ENCODE data around the gene GUCA2A. TPM values are rescaled to one million over a fixed set of nuclear protein-coding genes. Genes with fewer than 3 reads are reported as not detected.

Gene GUCA2A
- total RNA-seq, 2 experiments from 2014 or later = not detected

DNA sequence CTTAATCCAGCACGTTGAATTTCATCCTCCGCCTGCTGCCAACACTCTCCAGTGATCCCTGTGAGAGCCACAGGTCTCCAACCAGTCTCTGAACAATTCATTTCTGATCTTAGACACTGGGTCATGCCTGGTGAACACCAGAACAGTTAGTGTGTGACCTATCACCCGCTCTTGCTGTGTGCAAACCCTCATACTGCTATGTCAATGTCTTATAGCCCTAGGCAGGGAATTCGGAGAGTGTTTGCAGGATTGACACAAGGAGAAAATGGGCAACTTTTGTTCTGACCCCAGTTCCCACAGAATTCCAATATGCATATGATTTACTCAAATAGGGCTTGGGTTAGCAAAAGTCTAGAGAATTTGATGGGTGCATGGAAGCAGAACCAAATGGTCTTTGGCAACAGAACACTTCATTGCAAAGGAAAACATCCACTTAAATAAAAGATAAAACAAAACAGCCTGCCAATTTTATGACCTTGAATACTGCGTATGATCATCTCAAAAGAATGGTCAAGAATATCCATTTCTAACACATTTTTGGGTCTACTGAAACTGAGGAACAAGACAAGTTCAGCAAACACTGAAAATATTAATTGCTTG, 34.4 kb downstream of the GUCA2A start:
- no peak overlapping the region for H3K27ac Mint-ChIP-seq
- no peak for ATAC-seq
- no peaks in the 10 kb centered on the region for H3K36me3 Mint-ChIP-seq
- H3K27me3 Mint-ChIP-seq = peaks cover 8% of the 10 kb centered on the region
- CTCF ChIA-PET = no interaction called here
- no peak overlapping the region for H3K4me3 Mint-ChIP-seq
- no peak for DNase-seq
- H3K4me1 Mint-ChIP-seq = no peaks in the 10 kb centered on the region
- H3K9me3 Mint-ChIP-seq (ENCODE audit: low read depth) = no peaks in the 10 kb centered on the region

DNA sequence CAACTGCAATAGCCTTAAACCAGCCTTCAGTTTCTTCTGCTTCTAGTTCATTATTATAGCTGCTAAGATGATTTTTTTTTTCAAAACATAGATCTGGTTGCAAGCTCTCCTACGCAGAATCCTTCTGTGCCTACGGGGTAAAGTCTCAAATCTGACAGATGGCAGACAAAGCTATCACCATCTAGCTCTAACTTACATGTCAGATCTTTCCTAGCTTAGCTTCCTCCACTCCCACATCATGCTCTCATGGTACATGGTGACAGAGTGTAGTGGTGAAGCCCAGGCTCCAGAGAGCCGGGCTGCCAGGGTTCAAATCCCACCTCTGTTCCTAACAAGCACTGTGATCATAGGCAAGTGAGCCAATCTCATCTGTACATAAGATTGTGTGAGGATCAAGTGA, 35.6 kb downstream of the GUCA2A start:
- no peaks in the 10 kb centered on the region for H3K36me3 Mint-ChIP-seq
- DNase-seq = no peak
- no peak for ATAC-seq
- H3K4me3 Mint-ChIP-seq = no peak overlapping the region
- H3K9me3 Mint-ChIP-seq (ENCODE audit: low read depth) = no peaks in the 10 kb centered on the region
- peaks cover 8% of the 10 kb centered on the region for H3K27me3 Mint-ChIP-seq
- CTCF ChIA-PET = no interaction called here
- H3K4me1 Mint-ChIP-seq = no peaks in the 10 kb centered on the region
- no peak overlapping the region for H3K27ac Mint-ChIP-seq

DNA sequence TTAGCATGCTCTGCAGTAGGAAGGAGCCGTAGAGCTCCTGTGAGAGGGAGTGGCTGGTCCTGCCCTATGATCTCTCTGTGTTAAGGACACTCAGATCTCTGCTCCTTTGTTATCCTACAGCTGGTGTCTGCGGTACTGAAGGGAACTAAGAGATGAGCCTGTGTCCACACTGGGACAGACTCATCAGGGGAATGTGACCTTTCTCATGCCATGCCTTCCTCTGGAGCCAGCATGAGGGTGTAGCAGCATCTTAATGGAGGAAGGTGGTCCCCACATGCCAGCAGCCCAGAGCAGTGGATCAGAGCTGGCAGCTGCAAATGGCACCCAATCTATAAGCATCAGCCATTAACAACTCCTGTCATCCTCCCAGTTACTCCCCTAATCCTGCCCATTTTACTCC, 36.0 kb downstream of the GUCA2A start:
- H3K27me3 Mint-ChIP-seq = peaks cover 10% of the 10 kb centered on the region
- no peak overlapping the region for H3K4me3 Mint-ChIP-seq
- no peaks in the 10 kb centered on the region for H3K9me3 Mint-ChIP-seq (ENCODE audit: low read depth)

DNA sequence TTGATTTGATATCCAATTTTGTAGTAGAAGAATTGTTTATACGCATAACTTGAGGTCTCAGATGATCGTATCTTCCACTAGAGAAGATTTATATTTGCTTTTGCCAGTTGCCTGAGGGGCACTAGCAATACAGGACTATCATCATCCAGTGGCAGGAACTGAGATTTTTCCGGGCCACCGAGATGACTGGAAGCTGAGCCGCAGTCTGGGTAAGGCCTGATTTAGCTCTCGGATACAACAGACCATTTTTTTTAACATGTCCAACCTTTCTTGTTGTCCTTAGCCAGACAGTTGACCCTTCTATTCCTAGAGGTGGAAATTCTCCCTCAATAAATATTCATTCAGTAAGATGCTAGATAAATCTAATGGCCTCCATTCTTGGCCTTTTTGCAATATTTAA, 36.8 kb downstream of the GUCA2A start:
- Mint-ChIP-seq H3K4me3 (no peak overlapping the region), H3K4me1 (no peaks in the 10 kb centered on the region), H3K27ac (no peak overlapping the region), H3K9me3 (ENCODE audit: low read depth) (no peaks in the 10 kb centered on the region), H3K36me3 (no peaks in the 10 kb centered on the region), H3K27me3 (peaks cover 10% of the 10 kb centered on the region)
- ATAC-seq = no peak
- CTCF ChIA-PET = no interaction called here
- DNase-seq = no peak

More for the DNA sequence above, 36.0 kb downstream of the GUCA2A start:
- CTCF ChIA-PET = no interaction called here
- Mint-ChIP-seq H3K4me1 (no peaks in the 10 kb centered on the region), H3K27ac (no peak overlapping the region), H3K36me3 (no peaks in the 10 kb centered on the region)
- DNase-seq (no peak), ATAC-seq (no peak)

DNA sequence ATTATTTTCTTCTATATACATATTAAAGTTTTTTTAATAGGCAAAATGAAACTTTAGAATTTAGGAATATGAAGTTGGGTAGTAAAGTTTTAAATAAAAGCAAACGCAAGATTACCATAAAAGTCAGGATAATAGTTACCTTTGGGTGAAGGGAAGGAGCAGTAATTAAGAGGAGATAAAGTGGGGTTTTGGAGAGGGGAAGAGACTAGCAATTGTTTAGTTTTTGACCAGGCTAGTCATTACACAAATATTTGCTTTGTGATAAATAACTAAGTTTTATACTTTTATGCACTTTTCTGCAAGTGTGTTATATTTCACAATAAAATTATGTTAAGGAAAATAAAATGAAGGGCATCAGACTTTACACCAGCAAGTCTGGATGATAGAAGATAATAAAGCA, 39.0 kb downstream of the GUCA2A start:
- DNase-seq = no peak
- Mint-ChIP-seq H3K27me3 (peaks cover 19% of the 10 kb centered on the region), H3K36me3 (no peaks in the 10 kb centered on the region), H3K4me1 (no peaks in the 10 kb centered on the region), H3K4me3 (no peak overlapping the region), H3K9me3 (ENCODE audit: low read depth) (peaks cover 4% of the 10 kb centered on the region), H3K27ac (no peak overlapping the region)
- no peak for ATAC-seq
- CTCF ChIA-PET = no interaction called here

DNA sequence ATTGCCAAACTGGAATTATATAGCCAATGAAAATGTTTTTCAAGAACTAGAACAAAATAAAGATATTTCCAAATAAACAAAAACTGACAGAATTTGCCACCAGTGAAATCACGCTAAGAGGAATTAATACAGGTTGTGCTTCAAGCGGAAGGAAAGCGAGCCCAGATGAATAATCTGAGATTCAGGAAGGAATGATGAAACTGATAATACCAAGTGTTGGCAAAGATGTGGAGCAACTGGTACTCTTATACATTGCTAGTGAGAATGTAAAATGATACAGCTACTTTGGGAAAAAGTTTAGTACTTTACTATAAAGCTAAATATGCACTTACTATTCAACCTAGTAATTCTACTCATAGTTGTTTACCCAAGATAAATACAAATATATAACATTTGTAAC, 42.1 kb downstream of the GUCA2A start:
- ATAC-seq (no peak), DNase-seq (no peak)
- Mint-ChIP-seq H3K27ac (no peak overlapping the region), H3K27me3 (peaks cover 12% of the 10 kb centered on the region), H3K4me3 (no peak overlapping the region), H3K36me3 (no peaks in the 10 kb centered on the region), H3K9me3 (ENCODE audit: low read depth) (peaks cover 4% of the 10 kb centered on the region), H3K4me1 (no peaks in the 10 kb centered on the region)
- CTCF ChIA-PET = no interaction called here

DNA sequence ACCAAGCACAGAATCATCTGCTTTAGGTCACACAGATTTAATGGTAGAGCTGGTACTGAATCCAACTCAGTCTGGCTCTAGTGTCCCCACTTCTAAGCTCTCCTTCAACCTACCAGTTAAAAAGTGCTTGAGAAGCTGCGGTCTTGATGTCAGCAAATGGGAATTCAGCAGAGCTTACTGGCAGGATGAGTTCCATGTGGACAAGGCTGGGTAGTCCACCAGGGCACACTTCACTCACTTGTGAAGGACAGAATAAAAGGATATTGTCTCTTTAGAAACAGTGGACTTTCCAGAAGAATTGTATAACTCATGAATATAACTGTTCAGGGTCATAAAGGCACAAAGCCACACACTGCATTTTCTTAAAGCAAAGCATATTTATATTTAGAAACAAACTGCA, 46.4 kb downstream of the GUCA2A start:
- no peak for DNase-seq
- CTCF ChIA-PET = no interaction called here
- no peak for ATAC-seq
- no peaks in the 10 kb centered on the region for H3K4me1 Mint-ChIP-seq
- H3K9me3 Mint-ChIP-seq (ENCODE audit: low read depth) = peaks cover 4% of the 10 kb centered on the region
- H3K36me3 Mint-ChIP-seq = no peaks in the 10 kb centered on the region
- H3K4me3 Mint-ChIP-seq = no peak overlapping the region
- H3K27me3 Mint-ChIP-seq = peaks cover 18% of the 10 kb centered on the region
- no peak overlapping the region for H3K27ac Mint-ChIP-seq

DNA sequence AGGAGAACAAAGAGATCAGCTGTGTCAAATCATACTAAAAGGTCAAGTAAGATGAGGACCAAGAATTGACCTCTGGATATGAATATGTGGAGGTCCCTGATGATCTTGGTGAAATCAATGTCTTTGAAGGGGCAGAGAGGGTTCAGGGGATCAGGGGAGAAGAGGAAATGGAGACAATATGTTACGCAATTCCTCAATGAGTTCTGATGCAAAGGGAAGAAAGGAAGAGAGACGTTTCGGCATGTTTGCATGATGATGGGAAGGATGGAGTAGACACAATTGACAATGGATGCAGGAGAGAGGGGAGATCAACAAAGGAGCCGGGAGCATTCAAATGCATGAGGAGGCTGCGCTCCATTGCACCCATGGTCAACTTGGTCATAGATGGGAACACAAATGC, 47.3 kb downstream of the GUCA2A start:
- no peak for ATAC-seq
- no peak for DNase-seq
- Mint-ChIP-seq H3K27me3 (peaks cover 15% of the 10 kb centered on the region), H3K4me3 (no peak overlapping the region), H3K36me3 (no peaks in the 10 kb centered on the region), H3K27ac (no peak overlapping the region), H3K4me1 (no peaks in the 10 kb centered on the region), H3K9me3 (ENCODE audit: low read depth) (peaks cover 4% of the 10 kb centered on the region)
- CTCF ChIA-PET = no interaction called here

DNA sequence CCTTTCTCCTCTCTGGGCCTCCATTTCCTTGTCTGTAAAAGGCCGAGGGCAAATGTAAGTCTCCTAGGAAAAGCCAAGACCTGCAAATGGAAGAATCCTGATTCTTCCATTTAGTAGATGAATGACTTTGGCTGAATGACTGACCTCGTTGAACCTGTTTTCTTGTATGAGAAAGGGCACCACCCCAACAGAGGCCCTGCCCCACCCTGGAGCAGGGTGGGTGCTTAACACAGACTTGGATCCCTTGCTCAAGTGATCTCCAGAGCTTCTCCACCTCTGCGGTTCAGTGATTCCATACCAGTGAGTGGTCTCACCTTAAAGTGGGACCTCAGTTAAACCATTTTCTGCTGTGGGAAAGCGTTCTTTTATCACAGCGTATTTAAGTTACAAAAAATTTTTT, 50.3 kb downstream of the GUCA2A start:
- ATAC-seq = no peak
- no peak overlapping the region for H3K4me3 Mint-ChIP-seq
- CTCF ChIA-PET = no interaction called here
- H3K27me3 Mint-ChIP-seq = peaks cover 18% of the 10 kb centered on the region
- H3K4me1 Mint-ChIP-seq = no peaks in the 10 kb centered on the region
- no peak overlapping the region for H3K27ac Mint-ChIP-seq
- no peak for DNase-seq
- H3K36me3 Mint-ChIP-seq = no peaks in the 10 kb centered on the region
- no peaks in the 10 kb centered on the region for H3K9me3 Mint-ChIP-seq (ENCODE audit: low read depth)

Other genes starting within 250 kb of the GUCA2A start
- gene HIVEP3, start 245.8 kb downstream of the GUCA2A start, total RNA-seq = 10 to 100 TPM; 15.1 to 18.1 TPM
- not detected for gene GUCA2B, start 11.3 kb downstream of the GUCA2A start, total RNA-seq
- gene FOXJ3, start 170.5 kb upstream of the GUCA2A start, total RNA-seq = 10 to 100 TPM; 39.3 to 41.9 TPM
- gene RIMKLA, start 216.0 kb upstream of the GUCA2A start, total RNA-seq = 1 to 10 TPM; 1.3 to 1.5 TPM